HTR-8/SVneo (cell line): ENCODE results near the gene CCNI.
"Not testable (repeated sequence)": the region's sequence is repeated elsewhere in the genome, so short reads cannot be mapped to it uniquely, and the experiment has no call there.

Experiments used
- DNase-seq: peaks from one replicate; pipeline ENCODE4 v3.0.0; 2011; ENCODE audit warnings: low spot score, mixed read lengths; ENCODE audit not compliant: insufficient read length
- FAIRE-seq: peaks from 2 replicates; lab custom pipeline; 2011; peaks lifted over from hg19 to GRCh38; lab: Jason Lieb, UNC

Gene CCNI

GRCh38 chr4:77075869-77076799 lies at the start of gene CCNI:
Gene CCNI, minus strand, starts transcription at chr4:77075989. Its CDS starts 9,627 bp downstream, at chr4:77066362.
- peak; percentile 31 for FAIRE-seq
- DNase-seq, result peak; percentile 75

DNA sequence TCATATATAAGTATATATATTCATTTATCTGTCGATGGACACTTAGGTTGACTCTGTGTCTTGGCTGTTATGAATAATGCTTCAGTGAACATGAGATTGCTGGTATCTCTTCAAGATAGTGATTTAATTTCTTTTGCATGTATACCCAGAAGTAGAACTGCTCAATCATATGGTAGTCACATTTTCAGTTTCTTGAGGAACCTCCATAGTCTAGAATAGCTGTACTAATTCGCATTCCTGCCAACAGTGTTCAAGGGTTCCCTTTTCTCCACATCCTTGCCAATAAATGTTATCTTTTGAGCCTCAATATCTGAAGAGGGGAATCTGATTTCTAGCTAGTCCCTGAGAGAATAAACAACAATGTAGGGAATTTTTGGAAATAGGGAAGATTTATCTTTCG lies 48.8 kb upstream of the CCNI start:
- DNase-seq, result no peak

DNA sequence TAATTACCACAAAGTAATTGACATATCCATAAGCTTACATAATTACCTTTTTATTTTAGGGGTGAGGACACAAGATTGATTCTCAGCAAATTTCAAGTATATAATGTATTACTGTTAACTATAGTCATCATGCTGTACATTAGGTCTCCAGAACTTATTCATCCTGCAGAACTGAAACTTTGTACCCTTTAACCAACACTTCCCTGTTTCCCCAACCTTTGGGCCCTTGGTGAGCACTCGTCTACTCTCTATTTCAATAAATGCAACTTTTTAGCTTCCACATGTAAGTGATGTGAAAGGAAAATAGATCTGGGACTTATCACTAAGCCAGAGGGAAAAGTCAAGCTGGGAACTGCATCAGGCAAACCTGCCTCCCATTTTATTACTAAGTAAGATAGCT lies 47.6 kb upstream of the CCNI start:
- FAIRE-seq (no peak), DNase-seq (no peak)

More for the DNA sequence above, 48.8 kb upstream of the CCNI start:
- no peak for FAIRE-seq

DNA sequence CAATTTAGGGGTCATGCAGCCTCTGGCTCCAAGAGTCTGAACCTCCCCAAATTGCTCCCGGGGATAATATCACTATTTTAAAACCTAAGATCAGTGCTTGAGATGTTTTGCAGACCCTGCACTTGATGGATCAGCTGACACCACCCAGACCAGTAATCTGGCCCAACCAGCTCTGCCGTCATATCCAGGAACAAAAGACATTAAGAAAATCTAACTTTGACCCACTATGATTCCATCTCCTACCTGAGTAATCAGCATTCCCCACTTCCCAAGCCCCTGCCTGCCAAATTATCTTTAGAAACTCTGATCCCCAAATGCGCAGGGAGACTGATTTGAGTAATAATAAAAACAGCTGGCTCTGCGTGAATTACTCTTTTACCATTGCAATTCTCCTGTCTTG lies 46.9 kb upstream of the CCNI start:
- DNase-seq (no peak), FAIRE-seq (no peak)

DNA sequence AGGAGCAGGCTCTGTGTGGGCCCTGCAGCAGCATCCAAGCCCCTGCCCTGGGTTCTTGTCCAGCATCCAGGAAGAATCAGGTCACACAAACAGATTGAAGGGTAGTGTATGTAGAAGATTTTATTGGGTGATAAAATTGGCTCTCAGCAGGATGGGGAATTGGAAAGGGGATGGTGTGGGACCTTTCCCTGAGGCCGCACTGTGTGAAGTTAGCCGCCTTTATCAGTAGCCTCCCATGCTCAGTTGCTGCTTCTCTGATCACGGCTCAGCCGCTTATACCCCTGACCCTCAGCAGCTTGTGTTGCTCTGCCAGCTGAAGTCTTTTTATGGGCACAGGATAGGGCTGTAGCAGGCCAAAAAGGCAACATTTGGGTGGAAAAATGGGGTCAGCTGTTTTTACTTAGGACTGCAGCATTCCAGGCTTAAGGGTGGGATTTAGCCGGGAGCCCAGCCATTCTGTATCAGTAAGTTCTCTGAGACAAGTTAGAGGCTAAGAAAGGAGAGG lies 46.0 kb upstream of the CCNI start:
- FAIRE-seq (no peak), DNase-seq (no peak)

DNA sequence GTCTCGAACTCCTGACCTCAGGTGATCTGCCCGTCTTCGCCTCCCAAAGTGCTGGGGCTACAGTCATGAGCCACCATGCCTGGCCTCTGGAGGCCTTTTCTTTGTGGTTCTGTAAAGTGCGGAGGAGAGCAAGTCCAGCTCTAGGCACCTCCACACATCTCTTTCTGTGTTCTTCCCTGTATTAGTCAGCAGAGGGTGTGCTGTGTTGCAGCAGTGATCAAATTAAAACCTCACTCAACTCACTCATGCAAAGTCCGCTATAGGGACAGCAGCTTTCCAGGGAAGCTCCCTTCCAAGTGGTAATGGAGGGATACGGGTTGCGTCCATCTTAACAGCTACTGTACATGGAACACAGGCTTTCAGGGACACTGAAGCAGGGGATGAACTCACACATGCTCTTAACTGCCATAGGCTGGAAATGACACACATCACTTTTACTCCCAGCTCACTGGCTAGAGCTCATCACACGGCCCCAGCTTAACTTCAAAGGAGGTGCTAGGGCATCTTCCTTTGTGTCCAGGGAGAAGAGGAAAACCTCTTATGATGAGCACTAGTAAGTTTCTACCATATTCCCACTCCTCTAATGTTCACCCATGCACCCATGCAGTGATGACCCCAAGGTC lies 45.2 kb upstream of the CCNI start:
- no peak for FAIRE-seq
- DNase-seq, result no peak

DNA sequence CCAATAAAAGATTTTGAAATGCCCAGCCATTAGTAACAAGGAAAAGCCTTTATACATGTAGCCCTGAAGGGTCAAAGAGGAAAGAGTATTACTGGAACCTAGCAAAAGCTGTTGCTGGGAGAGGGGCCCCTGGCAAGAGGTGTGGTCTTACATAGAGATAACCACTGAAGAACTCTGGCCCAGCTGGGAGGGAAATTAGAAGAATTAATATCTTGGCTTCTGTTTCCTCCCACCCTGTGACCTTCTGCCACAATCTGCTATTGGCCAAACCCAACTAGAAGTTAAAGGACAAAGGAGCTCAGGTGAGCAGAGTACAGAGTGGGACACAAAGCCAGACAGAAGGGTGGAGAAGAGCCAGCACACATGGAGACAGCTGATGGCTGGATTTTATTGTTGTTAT lies 41.9 kb upstream of the CCNI start:
- FAIRE-seq (no peak), DNase-seq (no peak)

- FAIRE-seq, result no peak
- DNase-seq, result no peak
These were observed 37.3 kb upstream of the CCNI start for GRCh38 chr4:77113069-77113468.

DNA sequence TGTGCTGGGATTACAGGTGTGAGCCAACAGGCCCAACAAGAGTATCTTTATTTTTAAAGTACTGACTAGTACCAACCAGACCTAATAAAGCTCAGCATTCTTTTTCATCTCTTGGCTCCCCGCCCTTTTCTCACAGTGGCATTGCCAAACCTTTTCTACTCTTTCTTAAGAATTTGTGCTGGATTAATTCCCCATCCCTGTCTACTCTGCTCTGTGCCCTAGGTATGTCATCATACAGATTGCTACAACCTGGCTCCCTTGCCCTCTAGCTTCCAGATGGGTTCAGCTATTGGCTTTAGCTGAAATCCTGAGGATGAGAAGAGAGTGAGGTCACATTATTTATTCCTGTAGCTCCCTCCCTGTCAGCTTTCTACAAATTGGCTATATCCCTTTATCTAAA lies 34.9 kb upstream of the CCNI start:
- DNase-seq (no peak), FAIRE-seq (no peak)

DNA sequence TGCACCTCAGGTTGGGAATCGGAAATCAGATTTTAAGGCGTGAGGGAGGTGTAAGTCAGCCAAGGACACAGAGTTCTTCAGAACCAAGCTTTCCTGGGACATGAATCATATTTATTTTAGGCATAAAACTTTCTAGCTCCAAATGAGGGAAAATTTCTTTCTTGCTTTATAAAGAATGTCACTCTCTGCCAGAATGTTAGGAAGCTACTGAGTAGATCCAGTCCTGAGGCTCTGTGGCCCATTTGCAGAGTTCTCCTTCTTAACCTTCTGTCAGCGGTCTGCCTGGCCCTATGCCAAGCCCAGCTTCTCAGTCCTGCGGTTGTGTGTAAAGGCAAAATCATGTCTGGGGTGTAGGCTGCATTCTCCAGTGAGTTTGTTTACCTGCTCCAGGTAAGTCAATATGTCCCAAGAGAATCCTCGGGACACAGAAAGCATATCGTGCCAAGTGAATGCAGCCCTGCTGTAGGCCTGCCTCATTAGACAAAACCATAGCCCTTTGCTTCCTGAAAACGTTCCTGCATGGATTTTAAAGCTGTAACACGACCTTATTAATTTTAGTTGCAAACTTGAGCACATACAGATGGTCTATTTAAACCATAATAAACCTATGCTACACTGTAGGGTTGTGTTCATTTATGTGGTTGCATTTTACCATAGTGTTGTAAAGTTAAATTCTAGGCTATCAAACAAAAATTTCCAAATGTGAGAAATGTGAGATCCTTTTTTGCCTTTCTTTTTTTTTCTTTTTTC lies 29.2 kb upstream of the CCNI start:
- DNase-seq, result no peak

GRCh38 chr4:77104388-77104787 lies 28.6 kb upstream of the CCNI start:
- FAIRE-seq (no peak), DNase-seq (no peak)

More for the DNA sequence above, 29.2 kb upstream of the CCNI start:
- FAIRE-seq, result no peak

DNA sequence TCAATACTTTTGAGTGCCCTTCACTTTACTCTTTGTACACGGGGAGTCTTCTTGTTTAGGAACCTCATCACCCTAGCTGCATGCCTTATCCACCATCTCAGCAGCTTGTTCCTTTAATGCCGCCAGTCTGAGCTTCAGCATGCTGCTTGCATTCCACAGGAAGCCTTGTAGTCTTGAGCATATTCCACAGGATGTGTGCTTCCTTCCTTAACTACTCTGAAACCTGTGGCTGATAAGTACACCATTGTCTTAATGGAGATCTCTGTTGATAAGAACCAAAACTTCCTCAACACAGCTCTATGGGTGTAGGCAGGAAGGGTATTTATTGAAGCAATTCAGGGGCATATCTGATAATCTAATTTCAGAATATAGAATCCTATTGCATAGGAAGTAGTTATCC lies 24.4 kb upstream of the CCNI start:
- FAIRE-seq (no peak), DNase-seq (no peak)

DNA sequence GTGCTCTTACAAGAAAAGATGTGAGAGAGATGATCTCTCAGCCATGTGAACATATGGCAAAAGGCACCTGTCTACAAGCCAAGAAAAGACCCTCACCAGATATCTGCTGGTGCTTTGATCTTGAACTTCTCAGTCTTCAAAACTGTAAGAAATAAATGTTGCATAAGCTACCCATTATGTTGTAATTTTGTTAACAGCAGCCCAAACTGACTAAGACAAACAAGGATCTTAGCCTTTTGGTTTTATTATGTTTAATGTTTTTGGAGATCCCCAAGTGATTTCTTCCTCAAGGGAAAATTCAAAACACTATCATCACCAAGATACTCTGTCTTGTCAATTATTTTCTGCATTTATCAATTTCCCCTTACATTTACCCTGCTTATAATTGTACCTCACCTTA lies 21.8 kb upstream of the CCNI start:
- FAIRE-seq (no peak), DNase-seq (no peak)

- DNase-seq (peak; percentile 39), FAIRE-seq (no peak)
These were observed 19.5 kb upstream of the CCNI start for GRCh38 chr4:77095101-77095821.

DNA sequence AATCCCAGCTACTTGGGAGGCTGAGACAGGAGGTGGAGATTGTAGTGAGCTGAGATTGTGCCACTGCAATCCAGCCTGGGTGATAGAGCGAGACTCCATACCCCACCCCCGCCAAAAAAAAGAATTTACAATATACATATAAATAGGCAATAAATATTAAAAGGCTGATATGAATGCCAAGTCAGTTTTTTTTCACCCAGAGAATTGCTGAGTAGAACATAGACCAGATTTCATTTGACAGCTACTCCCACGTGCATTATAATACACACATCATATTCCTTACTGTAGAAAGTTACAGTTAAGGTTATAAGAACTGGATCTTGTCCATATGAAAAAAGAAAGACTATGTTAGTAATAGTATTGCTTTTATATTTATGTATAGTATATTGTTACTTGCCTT lies 18.7 kb upstream of the CCNI start:
- FAIRE-seq (no peak), DNase-seq (no peak)

DNA sequence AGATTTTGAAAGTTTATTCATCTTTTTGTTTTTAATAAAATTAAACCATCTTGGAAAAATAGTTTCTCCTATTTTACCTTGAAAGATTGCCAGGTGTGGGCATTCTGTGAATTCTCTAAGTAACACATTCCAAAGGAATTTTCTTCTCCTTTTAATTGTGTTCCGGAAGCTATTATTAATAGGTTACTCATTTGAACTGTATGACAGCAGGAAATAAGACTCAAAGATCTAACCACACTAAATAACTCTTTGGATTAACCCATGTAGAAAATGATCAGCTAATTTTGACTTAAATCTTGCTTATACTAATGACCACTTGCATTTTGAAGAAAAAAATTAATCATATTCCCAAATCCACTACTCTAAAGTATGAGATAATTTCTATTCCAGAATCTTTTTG lies 17.6 kb upstream of the CCNI start:
- no peak for DNase-seq
- no peak for FAIRE-seq

- FAIRE-seq, result no peak
- no peak for DNase-seq
These were observed 17.2 kb upstream of the CCNI start for GRCh38 chr4:77092975-77093374.

DNA sequence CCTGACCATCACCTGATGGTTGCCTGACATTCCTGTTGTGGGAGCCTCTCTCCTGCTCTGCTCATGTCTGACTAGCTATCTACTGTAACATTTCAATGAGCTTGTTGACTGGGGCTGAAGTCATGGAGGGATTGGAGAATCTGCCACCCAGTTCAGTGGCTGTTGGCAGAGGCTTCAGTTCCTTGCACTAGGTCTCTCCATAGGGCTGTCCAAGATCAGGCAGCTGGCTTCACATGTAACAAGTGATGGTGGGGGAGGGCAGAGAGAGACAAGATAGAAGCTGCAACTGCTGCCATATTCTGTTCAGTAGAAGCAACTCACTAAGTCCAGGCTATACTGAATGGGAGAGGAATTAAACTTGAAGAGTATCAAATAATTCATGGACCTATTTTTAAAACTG lies 14.1 kb upstream of the CCNI start:
- DNase-seq, result no peak
- FAIRE-seq, result no peak

GRCh38 chr4:77087027-77087426 lies 11.2 kb upstream of the CCNI start:
- FAIRE-seq, DNase-seq: not testable (repeated sequence)

DNA sequence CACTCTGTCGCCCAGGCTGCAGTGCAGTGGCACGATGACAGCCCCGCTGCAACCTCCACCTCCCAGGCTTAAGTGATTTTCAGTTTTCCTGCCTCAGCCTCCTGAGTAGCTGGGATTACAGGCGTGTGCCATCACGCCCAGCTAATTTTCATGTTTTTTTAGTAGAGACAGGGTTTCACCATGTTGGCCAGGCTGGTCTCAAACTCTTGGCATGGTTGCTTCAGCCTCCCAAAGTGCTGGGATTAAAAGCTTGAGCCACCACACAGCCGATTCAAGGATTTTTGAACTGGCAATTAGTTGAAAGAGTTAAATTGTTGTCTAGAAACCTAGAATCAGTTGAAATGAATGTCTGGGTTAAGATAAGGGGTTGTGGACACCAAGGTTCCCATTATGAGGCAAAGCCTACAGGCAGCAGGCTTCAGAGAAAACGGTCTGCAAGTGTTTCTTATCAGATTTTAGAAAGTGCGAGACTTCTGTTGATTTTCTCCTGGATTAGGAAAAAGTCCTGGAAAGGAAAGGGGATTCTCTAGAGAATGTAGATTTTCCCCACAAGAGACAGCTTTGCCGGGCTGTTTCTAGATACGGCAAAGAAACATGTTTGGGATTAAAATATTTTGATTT lies 8.3 kb upstream of the CCNI start:
- no peak for DNase-seq
- FAIRE-seq, result no peak
